SK-N-SH (cell line): ENCODE results near the gene HUNK. TPM values are rescaled to one million over a fixed set of nuclear protein-coding genes. Genes with fewer than 3 reads are reported as not detected.

ENCODE experiments used
- CTCF ChIA-PET: fragments of 300-600, 350-600 bp; formaldehyde crosslinking; extraction: SDS; loops from one replicate; lab custom pipeline; 2021; lab: Yijun Ruan, JAX
- POLR2A ChIA-PET: fragments of 350-600 bp; sonication (Branson Sonifier 250); formaldehyde crosslinking; extraction: SDS; loops from one replicate; lab custom pipeline; 2020; ENCODE audit warnings: antibody characterized with exemption, inconsistent platforms; lab: Yijun Ruan, JAX
- DNase-seq: peaks from one replicate; pipeline ENCODE4 v3.0.0; 2012
- H2AFZ ChIP-seq: fragments of 200-600 bp; sonication (generic); 2 replicates; pipeline ENCODE4 v1.8.1; 2016; ENCODE audit warnings: antibody characterized with exemption, mild to moderate bottlenecking, low read depth
- H3F3A ChIP-seq: fragments of 200-600 bp; sonication (generic); replicated peaks from 2 replicates; pipeline ENCODE3; 2016; ENCODE audit warnings: antibody characterized with exemption, mild to moderate bottlenecking; ENCODE audit not compliant: insufficient read depth
- H3K27ac ChIP-seq, 2 experiments: fragments of 200-500 bp in 1 of 2; fragments of 200-600 bp in 1 of 2; sonication (Bioruptor generic) in 1 of 2; sonication (generic), shearing (Covaris generic) in 1 of 2; 2 replicates each; pipeline versions ENCODE4 v1.5.1 to v1.6.1; 2014 to 2016; ENCODE audit warnings: low read depth in 2 of 2, inconsistent platforms in 1 of 2, low read length in 1 of 2, mild to moderate bottlenecking in 1 of 2, mixed read lengths in 1 of 2
- H3K27me3 ChIP-seq: fragments of 200-600 bp; sonication (generic), shearing (Covaris generic); 2 replicates; pipeline ENCODE4 v1.6.1; 2016; ENCODE audit warnings: mixed run types; ENCODE audit not compliant: insufficient read depth
- H3K36me3 ChIP-seq, 2 experiments: fragments of 200-500 bp in 1 of 2; fragments of 200-600 bp in 1 of 2; sonication (Bioruptor generic) in 1 of 2; sonication (generic) in 1 of 2; replicated peaks in 1 of 2; 2 replicates each; pipeline versions ENCODE3 to v1.5.1; 2014 to 2016; ENCODE audit warnings: low read length in 1 of 2, mild to moderate bottlenecking in 1 of 2; ENCODE audit not compliant: insufficient read depth in 2 of 2, control insufficient read depth in 1 of 2
- H3K4me1 ChIP-seq, 2 experiments: fragments of 200-500 bp in 1 of 2; fragments of 200-600 bp in 1 of 2; sonication (Bioruptor generic) in 1 of 2; sonication (generic), shearing (Covaris generic) in 1 of 2; 2 replicates each; pipeline versions ENCODE4 v1.5.1 to v1.6.1; 2014 to 2016; ENCODE audit warnings: low read depth in 1 of 2, low read length in 1 of 2, mixed run types in 1 of 2; ENCODE audit not compliant: insufficient read depth in 2 of 2, control insufficient read depth in 1 of 2
- H3K4me2 ChIP-seq: fragments of 200-600 bp; sonication (generic), shearing (Covaris generic); 2 replicates; pipeline ENCODE4 v1.6.1; 2017; ENCODE audit warnings: mixed run types
- H3K4me3 ChIP-seq, 2 experiments: fragments of 200-500 bp in 1 of 2; fragments of 200-600 bp in 1 of 2; sonication (Bioruptor generic) in 1 of 2; sonication (generic), shearing (Covaris generic) in 1 of 2; 2 replicates each; pipeline versions ENCODE4 v1.5.1 to v1.8.1; 2014 to 2016; ENCODE audit warnings: low read depth in 2 of 2, inconsistent platforms in 1 of 2, low read length in 1 of 2, mild to moderate bottlenecking in 1 of 2, mixed read lengths in 1 of 2, moderate library complexity in 1 of 2
- H3K79me2 ChIP-seq: fragments of 200-600 bp; sonication (generic); 2 replicates; pipeline ENCODE4 v1.8.1; 2017; ENCODE audit warnings: mild to moderate bottlenecking; ENCODE audit not compliant: insufficient read depth
- H3K9ac ChIP-seq: fragments of 200-600 bp; sonication (generic); 2 replicates; pipeline ENCODE4 v1.6.1; 2017; ENCODE audit warnings: mixed run types
- H3K9me2 ChIP-seq: fragments of 200-600 bp; sonication (generic); 2 replicates; pipeline ENCODE4 v1.6.1; 2017; ENCODE audit warnings: mixed run types
- H3K9me3 ChIP-seq: fragments of 200-600 bp; sonication (generic); 2 replicates; pipeline ENCODE4 v1.6.1; 2017; ENCODE audit warnings: mixed run types, mild to moderate bottlenecking, moderate library complexity
- H4K20me1 ChIP-seq: fragments of 200-600 bp; sonication (generic); 2 replicates; pipeline ENCODE4 v1.6.1; 2017; ENCODE audit warnings: mild to moderate bottlenecking, mixed run types; ENCODE audit not compliant: insufficient read depth
- CHD2 ChIP-seq: fragments of 150-350 bp; IDR thresholded peaks from 2 replicates; pipeline ENCODE4 v1.6.1; 2018; ENCODE audit warnings: low read length; ENCODE audit not compliant: partially characterized antibody
- EP300 ChIP-seq, 2 experiments: IDR thresholded peaks; 2 replicates each; pipeline versions ENCODE4 v1.4.0 to v1.6.1; 2012; ENCODE audit warnings: borderline replicate concordance in 1 of 2, low read depth in 1 of 2, low read length in 1 of 2
- EZH2phosphoT487 ChIP-seq: fragments of 200-600 bp; sonication (generic); IDR thresholded peaks from 2 replicates; pipeline ENCODE4 v1.6.1; 2017; ENCODE audit warnings: low read depth, mixed run types, mild to moderate bottlenecking, antibody characterized with exemption, moderate library complexity, borderline replicate concordance
- FOSL2 ChIP-seq: IDR thresholded peaks from 2 replicates; pipeline ENCODE4 v1.4.0; 2012; ENCODE audit warnings: low read depth, mild to moderate bottlenecking, moderate library complexity, borderline replicate concordance
- FOXJ3 ChIP-seq: sonication (generic); formaldehyde crosslinking; IDR thresholded peaks from 2 replicates; pipeline ENCODE4 v1.5.1; 2020; ENCODE audit warnings: mild to moderate bottlenecking, missing genetic modification reagents
- FOXM1 ChIP-seq: IDR thresholded peaks from 2 replicates; pipeline ENCODE4 v1.4.0; 2012; ENCODE audit warnings: low read depth, mild to moderate bottlenecking
- GABPA ChIP-seq: IDR thresholded peaks from 2 replicates; pipeline ENCODE4 v1.4.0; 2012; ENCODE audit warnings: low read depth, mild to moderate bottlenecking
- JUND ChIP-seq: IDR thresholded peaks from 2 replicates; pipeline ENCODE4 v1.4.0; 2012
- MEF2A ChIP-seq: IDR thresholded peaks from 2 replicates; pipeline ENCODE4 v1.4.0; 2012; ENCODE audit warnings: low read depth, borderline replicate concordance
- SMC3 ChIP-seq: IDR thresholded peaks from 2 replicates; pipeline ENCODE4 v1.6.1; 2012; ENCODE audit warnings: low read depth, low read length, improper control_type of control experiment
- TAF1 ChIP-seq: IDR thresholded peaks from 2 replicates; pipeline ENCODE4 v1.6.1; 2012; ENCODE audit warnings: low read depth, mild to moderate bottlenecking, low read length, moderate library complexity, borderline replicate concordance
- TCF12 ChIP-seq: IDR thresholded peaks from 2 replicates; pipeline ENCODE4 v1.4.0; 2012
- TEAD4 ChIP-seq: IDR thresholded peaks from 2 replicates; pipeline ENCODE4 v1.4.0; 2012; ENCODE audit warnings: mild to moderate bottlenecking, borderline replicate concordance; ENCODE audit not compliant: insufficient read depth
- YY1 ChIP-seq: IDR thresholded peaks from 2 replicates; pipeline ENCODE4 v1.4.0; 2012; ENCODE audit warnings: low read depth, mild to moderate bottlenecking
- WGBS: methylation state at CpG from one replicate; pipeline ENCODE4 v1.1.6; 2017; ENCODE audit warnings: low lambda C conversion rate; 5-methylcytosine and 5-hydroxymethylcytosine counted together
- polyA plus RNA-seq, 3 experiments: library from polyadenylated mRNA; depleted of rRNA; stranded (reverse); fragments of >200 nt; gene quantifications; 2 replicates each; pipeline ENCODE4 v1.2.3, GENCODE V29; 2012
- TF ChIP-seq, protein P1 (sequence below): fragments of 150-350 bp; IDR thresholded peaks from 2 replicates; pipeline ENCODE4 v1.6.1; 2016; ENCODE audit warnings: mild to moderate bottlenecking, low read depth, low read length
- TF ChIP-seq, protein P2 (sequence below): IDR thresholded peaks from 2 replicates; pipeline ENCODE4; 2012
- TF ChIP-seq, protein P3 (sequence below): IDR thresholded peaks from 2 replicates; pipeline ENCODE4 v1.6.1; 2012; ENCODE audit warnings: mild to moderate bottlenecking, low read depth, low read length, moderate library complexity
- TF ChIP-seq, protein P4 (sequence below): IDR thresholded peaks from 2 replicates; pipeline ENCODE4 v1.4.0; 2012; ENCODE audit warnings: low read depth
- TF ChIP-seq, protein P5 (sequence below): fragments of 200-600 bp; sonication (generic); IDR thresholded peaks from 2 replicates; pipeline ENCODE4 v1.6.1; 2017; ENCODE audit warnings: antibody characterized with exemption, mild to moderate bottlenecking, moderate library complexity
- TF ChIP-seq, protein P6 (sequence below): IDR thresholded peaks from 2 replicates; pipeline ENCODE4 v1.4.0; 2012; ENCODE audit warnings: low read depth, borderline replicate concordance

HUNK gene
- polyA plus RNA-seq, 1 of the 3 experiments (the other 2 are of a cell fraction): 0.31 TPM

DNA sequence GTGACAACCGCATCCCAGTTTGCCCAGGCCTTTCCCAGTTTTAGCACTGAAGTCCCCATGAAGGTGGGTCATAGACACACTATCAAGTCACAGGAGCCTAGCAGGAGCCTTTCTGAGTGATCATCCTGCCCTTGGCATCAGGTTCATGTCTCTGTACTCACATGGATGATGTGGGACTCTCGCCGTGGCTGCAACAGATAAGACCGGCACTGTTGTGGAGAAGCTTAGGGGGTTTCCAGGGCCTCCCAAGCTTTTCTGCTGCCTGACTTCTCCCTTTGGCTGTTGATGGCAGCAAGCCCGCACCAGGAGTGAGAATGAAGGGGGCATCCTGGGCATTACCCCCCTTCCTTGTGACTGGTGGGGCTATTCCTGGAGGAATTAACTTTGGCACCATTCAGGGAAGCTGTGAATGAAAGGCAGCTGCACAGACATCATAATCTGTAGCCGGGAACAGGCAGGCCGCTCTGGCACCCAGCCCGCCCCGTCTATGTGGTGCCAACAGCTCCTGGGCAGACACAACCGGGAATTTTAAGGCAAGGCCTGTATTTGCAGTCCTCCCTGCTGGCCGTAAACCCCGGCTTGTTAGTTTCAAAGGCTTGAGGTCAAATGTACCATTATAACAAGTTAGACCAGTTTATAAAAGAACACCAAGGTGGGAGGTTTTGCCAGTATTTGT lies 148.6 kb downstream of the HUNK start:
- Histone ChIP-seq H3K27me3 (no peaks in the 10 kb centered on the region), H4K20me1 (no peaks in the 10 kb centered on the region), H3K27ac (peak overlapping the region in 1 of 2 experiments; percentile 79; a peak in 2 of 4 replicates), H3K79me2 (no peaks in the 10 kb centered on the region), H3K36me3 (no peaks in the 10 kb centered on the region), H3K4me2 (no peak overlapping the region), H2AFZ (no peak overlapping the region), H3K4me3 (no peak overlapping the region), H3K9me2 (no peaks in the 10 kb centered on the region), H3F3A (no peaks in the 10 kb centered on the region), H3K9ac (no peak overlapping the region), H3K9me3 (no peaks in the 10 kb centered on the region), H3K4me1 (peaks cover 0 to 17% of the 10 kb centered on the region in 2 experiments; a peak in 1 of 4 replicates)
- POLR2A ChIA-PET: no interaction called here
- peak; percentile 39 for DNase-seq
- 55% methylated on average over 12 of the region's 12 CpGs for WGBS
- CTCF ChIA-PET: no interaction called here
- TF ChIP-seq CHD2: no peak
- TF ChIP-seq, protein P1, sequence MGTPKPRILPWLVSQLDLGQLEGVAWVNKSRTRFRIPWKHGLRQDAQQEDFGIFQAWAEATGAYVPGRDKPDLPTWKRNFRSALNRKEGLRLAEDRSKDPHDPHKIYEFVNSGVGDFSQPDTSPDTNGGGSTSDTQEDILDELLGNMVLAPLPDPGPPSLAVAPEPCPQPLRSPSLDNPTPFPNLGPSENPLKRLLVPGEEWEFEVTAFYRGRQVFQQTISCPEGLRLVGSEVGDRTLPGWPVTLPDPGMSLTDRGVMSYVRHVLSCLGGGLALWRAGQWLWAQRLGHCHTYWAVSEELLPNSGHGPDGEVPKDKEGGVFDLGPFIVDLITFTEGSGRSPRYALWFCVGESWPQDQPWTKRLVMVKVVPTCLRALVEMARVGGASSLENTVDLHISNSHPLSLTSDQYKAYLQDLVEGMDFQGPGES: no peak
- TF ChIP-seq, protein P2, sequence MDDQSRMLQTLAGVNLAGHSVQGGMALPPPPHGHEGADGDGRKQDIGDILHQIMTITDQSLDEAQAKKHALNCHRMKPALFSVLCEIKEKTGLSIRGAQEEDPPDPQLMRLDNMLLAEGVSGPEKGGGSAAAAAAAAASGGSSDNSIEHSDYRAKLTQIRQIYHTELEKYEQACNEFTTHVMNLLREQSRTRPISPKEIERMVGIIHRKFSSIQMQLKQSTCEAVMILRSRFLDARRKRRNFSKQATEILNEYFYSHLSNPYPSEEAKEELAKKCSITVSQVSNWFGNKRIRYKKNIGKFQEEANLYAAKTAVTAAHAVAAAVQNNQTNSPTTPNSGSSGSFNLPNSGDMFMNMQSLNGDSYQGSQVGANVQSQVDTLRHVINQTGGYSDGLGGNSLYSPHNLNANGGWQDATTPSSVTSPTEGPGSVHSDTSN: no peak
- no peak for TF ChIP-seq EP300 (IDR thresholded peaks at IDR 0.05; ENCODE audit: borderline replicate concordance in 1 of 2, low read depth in 1 of 2, low read length in 1 of 2)
- TF ChIP-seq, protein P3, sequence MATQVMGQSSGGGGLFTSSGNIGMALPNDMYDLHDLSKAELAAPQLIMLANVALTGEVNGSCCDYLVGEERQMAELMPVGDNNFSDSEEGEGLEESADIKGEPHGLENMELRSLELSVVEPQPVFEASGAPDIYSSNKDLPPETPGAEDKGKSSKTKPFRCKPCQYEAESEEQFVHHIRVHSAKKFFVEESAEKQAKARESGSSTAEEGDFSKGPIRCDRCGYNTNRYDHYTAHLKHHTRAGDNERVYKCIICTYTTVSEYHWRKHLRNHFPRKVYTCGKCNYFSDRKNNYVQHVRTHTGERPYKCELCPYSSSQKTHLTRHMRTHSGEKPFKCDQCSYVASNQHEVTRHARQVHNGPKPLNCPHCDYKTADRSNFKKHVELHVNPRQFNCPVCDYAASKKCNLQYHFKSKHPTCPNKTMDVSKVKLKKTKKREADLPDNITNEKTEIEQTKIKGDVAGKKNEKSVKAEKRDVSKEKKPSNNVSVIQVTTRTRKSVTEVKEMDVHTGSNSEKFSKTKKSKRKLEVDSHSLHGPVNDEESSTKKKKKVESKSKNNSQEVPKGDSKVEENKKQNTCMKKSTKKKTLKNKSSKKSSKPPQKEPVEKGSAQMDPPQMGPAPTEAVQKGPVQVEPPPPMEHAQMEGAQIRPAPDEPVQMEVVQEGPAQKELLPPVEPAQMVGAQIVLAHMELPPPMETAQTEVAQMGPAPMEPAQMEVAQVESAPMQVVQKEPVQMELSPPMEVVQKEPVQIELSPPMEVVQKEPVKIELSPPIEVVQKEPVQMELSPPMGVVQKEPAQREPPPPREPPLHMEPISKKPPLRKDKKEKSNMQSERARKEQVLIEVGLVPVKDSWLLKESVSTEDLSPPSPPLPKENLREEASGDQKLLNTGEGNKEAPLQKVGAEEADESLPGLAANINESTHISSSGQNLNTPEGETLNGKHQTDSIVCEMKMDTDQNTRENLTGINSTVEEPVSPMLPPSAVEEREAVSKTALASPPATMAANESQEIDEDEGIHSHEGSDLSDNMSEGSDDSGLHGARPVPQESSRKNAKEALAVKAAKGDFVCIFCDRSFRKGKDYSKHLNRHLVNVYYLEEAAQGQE: no peak
- no peak for TF ChIP-seq TAF1
- TF ChIP-seq JUND: no peak
- no peak for TF ChIP-seq TEAD4
- no peak for TF ChIP-seq MEF2A
- TF ChIP-seq FOXJ3 (CRISPR knock-in tag): no peak
- TF ChIP-seq, protein P4, sequence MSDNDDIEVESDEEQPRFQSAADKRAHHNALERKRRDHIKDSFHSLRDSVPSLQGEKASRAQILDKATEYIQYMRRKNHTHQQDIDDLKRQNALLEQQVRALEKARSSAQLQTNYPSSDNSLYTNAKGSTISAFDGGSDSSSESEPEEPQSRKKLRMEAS: no peak
- TF ChIP-seq, protein P5, sequence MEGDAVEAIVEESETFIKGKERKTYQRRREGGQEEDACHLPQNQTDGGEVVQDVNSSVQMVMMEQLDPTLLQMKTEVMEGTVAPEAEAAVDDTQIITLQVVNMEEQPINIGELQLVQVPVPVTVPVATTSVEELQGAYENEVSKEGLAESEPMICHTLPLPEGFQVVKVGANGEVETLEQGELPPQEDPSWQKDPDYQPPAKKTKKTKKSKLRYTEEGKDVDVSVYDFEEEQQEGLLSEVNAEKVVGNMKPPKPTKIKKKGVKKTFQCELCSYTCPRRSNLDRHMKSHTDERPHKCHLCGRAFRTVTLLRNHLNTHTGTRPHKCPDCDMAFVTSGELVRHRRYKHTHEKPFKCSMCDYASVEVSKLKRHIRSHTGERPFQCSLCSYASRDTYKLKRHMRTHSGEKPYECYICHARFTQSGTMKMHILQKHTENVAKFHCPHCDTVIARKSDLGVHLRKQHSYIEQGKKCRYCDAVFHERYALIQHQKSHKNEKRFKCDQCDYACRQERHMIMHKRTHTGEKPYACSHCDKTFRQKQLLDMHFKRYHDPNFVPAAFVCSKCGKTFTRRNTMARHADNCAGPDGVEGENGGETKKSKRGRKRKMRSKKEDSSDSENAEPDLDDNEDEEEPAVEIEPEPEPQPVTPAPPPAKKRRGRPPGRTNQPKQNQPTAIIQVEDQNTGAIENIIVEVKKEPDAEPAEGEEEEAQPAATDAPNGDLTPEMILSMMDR: no peak
- no peak for TF ChIP-seq FOXM1
- TF ChIP-seq GABPA: no peak
- TF ChIP-seq, protein P6, sequence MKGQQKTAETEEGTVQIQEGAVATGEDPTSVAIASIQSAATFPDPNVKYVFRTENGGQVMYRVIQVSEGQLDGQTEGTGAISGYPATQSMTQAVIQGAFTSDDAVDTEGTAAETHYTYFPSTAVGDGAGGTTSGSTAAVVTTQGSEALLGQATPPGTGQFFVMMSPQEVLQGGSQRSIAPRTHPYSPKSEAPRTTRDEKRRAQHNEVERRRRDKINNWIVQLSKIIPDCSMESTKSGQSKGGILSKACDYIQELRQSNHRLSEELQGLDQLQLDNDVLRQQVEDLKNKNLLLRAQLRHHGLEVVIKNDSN: no peak
- TF ChIP-seq SMC3: no peak
- TF ChIP-seq FOSL2: no peak
- TF ChIP-seq YY1: no peak
- TF ChIP-seq EZH2phosphoT487: no peak
- TF ChIP-seq TCF12: no peak
